ENCODE data around the gene THADA. TPM values are rescaled to one million over a fixed set of nuclear protein-coding genes. Genes with fewer than 3 reads are reported as not detected.

Gene THADA
- total RNA-seq, 1 experiment from 2014 or later, result 27.5 TPM

GRCh38 chr2:43302961-43303494 lies 292.8 kb downstream of the THADA start:
- Mint-ChIP-seq H3K27ac (no peak overlapping the region), H3K36me3 (0 out of 2 replicates have a peak, but pooled peaks cover 3% of the 10 kb centered on the region), H3K9me3 (peaks cover 5% of the 10 kb centered on the region), H3K27me3 (ENCODE audit: low read depth) (no peaks in the 10 kb centered on the region), H3K4me1 (peaks cover 15% of the 10 kb centered on the region), H3K4me3 (no peak overlapping the region)
- ChIA-PET POLR2A (interaction anchor here (0.7 kb wide), 1 partner anchor 91 kb away, joined by 5 read pairs; no protein-coding TSS in a partner anchor), CTCF (no interaction called here)
- ATAC-seq (no peak), DNase-seq (ENCODE audit: low spot score) (no peak)
- TF ChIP-seq GTF2I (CRISPR knock-in tag; conservative IDR thresholded peaks at IDR 0.05), result no peak

- ATAC-seq, result no peak
- TF ChIP-seq ZNF121 (CRISPR knock-in tag; IDR thresholded peaks at IDR 0.05) (peak; percentile 80), ATF3 (CRISPR knock-in tag; conservative IDR thresholded peaks at IDR 0.05) (no peak)
- no peaks in the 10 kb centered on the region for H3K27me3 Mint-ChIP-seq (ENCODE audit: low read depth)
- no peak overlapping the region for H3K27ac Mint-ChIP-seq
- no peak overlapping the region for H3K4me3 Mint-ChIP-seq
- DNase-seq (ENCODE audit: low spot score), result no peak
- 0 out of 2 replicates have a peak, but pooled peaks cover 3% of the 10 kb centered on the region for H3K36me3 Mint-ChIP-seq
- CTCF ChIA-PET, result interaction anchor here (1.3 kb wide), 1 partner anchor 278 kb away, joined by 3 read pairs; no protein-coding TSS in a partner anchor
- POLR2A ChIA-PET, result interaction anchor here (0.7 kb wide), 1 partner anchor 90 kb away, joined by 5 read pairs; no protein-coding TSS in a partner anchor
- peaks cover 5% of the 10 kb centered on the region for H3K9me3 Mint-ChIP-seq
- H3K4me1 Mint-ChIP-seq, result peaks cover 15% of the 10 kb centered on the region
These were observed 293.5 kb downstream of the THADA start for GRCh38 chr2:43302182-43302960.

GRCh38 chr2:43300781-43301583 lies 294.9 kb downstream of the THADA start:
- POLR2A ChIA-PET, result no interaction called here

More at GRCh38 chr2:43300781-43301583, 294.9 kb downstream of the THADA start:
- ATAC-seq (no peak), DNase-seq (ENCODE audit: low spot score) (no peak)
- H3K4me3 Mint-ChIP-seq, result no peak overlapping the region
- TF ChIP-seq NR3C1 (CRISPR knock-in tag; conservative IDR thresholded peaks at IDR 0.05; ENCODE audit: low read depth) (no peak), CTCF (IDR thresholded peaks at IDR 0.05) (no peak), ZNF671 (CRISPR knock-in tag; IDR thresholded peaks at IDR 0.05) (no peak), PRRX2 (CRISPR knock-in tag; IDR thresholded peaks at IDR 0.05) (no peak), JAZF1 (CRISPR knock-in tag; IDR thresholded peaks at IDR 0.05) (no peak), ATF1 (CRISPR knock-in tag; IDR thresholded peaks at IDR 0.05) (no peak), IRF2 (CRISPR knock-in tag; IDR thresholded peaks at IDR 0.05; ENCODE audit: borderline replicate concordance, low read depth) (no peak), NFATC4 (CRISPR knock-in tag; IDR thresholded peaks at IDR 0.05) (no peak), FOXP4 (CRISPR knock-in tag; IDR thresholded peaks at IDR 0.05) (no peak)
- H3K36me3 Mint-ChIP-seq, result peaks cover 7% of the 10 kb centered on the region
- peaks cover 9% of the 10 kb centered on the region for H3K9me3 Mint-ChIP-seq
- no peak overlapping the region for H3K27ac Mint-ChIP-seq
- H3K27me3 Mint-ChIP-seq (ENCODE audit: low read depth), result no peaks in the 10 kb centered on the region
- peaks cover 15% of the 10 kb centered on the region for H3K4me1 Mint-ChIP-seq
- CTCF ChIA-PET, result interaction anchor here (0.6 to 1.3 kb wide), 2 partner anchors 30 to 277 kb away, joined by 3 read pairs; no protein-coding TSS in a partner anchor
